Measurements from ENCODE around the gene TENT4A.

Gene TENT4A

DNA sequence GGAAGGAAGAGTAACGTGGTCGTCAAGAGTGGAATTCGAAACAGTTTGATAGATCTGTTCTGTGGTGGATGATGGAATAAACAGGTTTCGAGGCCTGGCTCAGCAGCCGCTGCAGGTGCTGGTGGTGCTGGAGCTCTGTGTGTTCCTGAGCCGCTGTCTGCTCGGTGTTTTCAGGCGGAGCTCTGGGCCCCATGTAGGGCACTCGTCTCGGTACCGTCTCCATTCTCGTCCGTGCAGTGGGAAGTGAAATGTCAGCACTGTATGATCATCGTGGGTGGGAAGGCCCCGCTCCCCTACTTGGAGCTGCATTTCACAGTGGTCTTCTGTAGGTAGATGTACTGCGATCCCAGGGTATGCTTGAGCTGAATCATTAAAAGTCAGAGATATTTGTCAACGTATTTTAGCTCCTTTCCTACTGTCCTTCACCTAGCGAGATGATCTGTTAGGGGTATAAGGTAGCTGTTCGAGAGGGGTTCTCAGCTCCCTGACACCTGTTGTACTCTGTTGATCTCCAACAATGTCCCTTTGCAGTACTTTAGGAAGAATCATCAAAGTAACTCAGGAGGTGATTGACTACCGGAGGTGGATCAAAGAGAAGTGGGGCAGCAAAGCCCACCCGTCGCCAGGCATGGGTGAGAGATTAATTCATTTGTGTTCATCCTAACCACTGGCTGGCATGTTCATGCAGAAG lies 35.9 kb downstream of the TENT4A start:
- in situ Hi-C loops (cut with MboI; ENCODE audit: low sequenced_read_pairs) = no loop called here

DNA sequence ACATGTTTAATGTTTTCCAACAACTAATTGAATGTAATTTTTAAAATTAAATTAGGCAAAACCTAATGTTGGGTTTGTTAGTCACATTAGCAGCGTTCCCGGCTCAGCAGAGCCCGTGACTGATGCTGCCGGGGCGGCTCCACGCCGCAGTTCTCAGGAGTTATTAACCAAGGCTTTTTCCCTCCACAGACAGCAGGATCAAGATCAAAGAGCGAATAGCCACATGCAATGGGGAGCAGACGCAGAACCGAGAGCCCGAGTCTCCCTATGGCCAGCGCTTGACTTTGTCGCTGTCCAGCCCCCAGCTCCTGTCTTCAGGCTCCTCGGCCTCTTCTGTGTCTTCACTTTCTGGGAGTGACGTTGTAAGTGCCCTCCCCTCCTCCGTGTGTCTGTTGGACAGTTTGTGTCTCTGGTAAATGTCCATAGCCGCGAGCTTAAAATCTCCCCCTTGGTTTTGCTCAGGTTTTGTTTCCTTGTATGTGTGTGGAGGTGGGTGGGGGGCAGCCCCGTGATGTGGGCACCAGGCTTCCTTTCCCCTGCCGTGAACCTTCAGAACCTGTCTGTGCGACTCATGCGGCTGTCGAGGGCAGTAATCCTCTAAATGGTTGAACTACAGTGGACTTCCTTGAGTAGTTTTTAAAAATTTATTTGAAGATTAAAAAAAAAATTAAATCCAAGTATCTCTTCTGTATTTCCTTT lies 37.1 kb downstream of the TENT4A start:
- in situ Hi-C loops (cut with MboI; ENCODE audit: low sequenced_read_pairs) = no loop called here

- in situ Hi-C loops (cut with MboI; ENCODE audit: low sequenced_read_pairs) = no loop called here
Observed at GRCh38 chr5:6750951-6751685, 37.9 kb downstream of the TENT4A start.

- in situ Hi-C loops (cut with MboI; ENCODE audit: low sequenced_read_pairs) = no loop called here
Observed at GRCh38 chr5:6752236-6752635, 39.0 kb downstream of the TENT4A start.

- in situ Hi-C loops (cut with MboI; ENCODE audit: low sequenced_read_pairs) = no loop called here
Observed at GRCh38 chr5:6752782-6753181, 39.5 kb downstream of the TENT4A start.

GRCh38 chr5:6753851-6754250 lies 40.6 kb downstream of the TENT4A start:
- in situ Hi-C loops (cut with MboI; ENCODE audit: low sequenced_read_pairs) = no loop called here

DNA sequence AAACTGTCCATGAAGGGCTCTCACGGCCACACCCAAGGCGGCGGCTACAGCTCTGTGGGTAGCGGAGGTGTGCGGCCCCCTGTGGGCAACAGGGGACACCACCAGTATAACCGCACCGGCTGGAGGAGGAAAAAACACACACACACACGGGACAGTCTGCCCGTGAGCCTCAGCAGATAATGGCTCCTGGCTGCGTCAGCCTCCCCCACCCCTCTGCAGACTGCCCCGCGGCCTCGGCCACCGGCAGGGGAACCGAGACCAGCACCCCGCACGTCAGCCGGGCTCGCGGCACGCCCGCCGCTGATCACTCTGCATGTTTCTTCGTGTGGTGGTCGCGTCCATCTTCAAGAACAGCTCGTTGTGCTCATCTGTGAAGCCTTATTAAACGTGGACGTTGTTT lies 41.5 kb downstream of the TENT4A start:
- in situ Hi-C loops (cut with MboI; ENCODE audit: low sequenced_read_pairs) = no loop called here

GRCh38 chr5:6755519-6755918 lies 42.3 kb downstream of the TENT4A start:
- in situ Hi-C loops (cut with MboI; ENCODE audit: low sequenced_read_pairs) = no loop called here

DNA sequence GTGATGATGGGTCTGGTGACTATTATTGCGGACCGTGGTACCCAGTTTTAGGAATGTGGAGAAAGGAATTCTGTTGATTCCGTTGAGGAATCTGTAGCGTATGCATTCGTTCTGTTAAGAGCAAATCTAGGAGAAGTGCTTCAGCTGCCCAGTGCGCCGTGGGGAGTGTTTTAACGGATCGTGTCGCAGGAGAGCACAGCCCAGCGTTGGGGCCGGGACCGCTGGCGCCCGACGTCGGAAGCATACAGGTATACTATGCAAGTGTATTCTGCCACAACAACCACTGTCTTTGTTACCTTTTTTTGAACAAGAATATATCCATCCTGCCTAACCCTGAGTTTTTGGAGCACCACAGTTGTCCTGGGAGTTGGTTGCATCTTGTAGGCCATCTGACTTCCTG lies 42.7 kb downstream of the TENT4A start:
- in situ Hi-C loops (cut with MboI; ENCODE audit: low sequenced_read_pairs) = no loop called here

GRCh38 chr5:6757414-6757969 lies 44.3 kb downstream of the TENT4A start:
- in situ Hi-C loops (cut with MboI; ENCODE audit: low sequenced_read_pairs) = no loop called here

DNA sequence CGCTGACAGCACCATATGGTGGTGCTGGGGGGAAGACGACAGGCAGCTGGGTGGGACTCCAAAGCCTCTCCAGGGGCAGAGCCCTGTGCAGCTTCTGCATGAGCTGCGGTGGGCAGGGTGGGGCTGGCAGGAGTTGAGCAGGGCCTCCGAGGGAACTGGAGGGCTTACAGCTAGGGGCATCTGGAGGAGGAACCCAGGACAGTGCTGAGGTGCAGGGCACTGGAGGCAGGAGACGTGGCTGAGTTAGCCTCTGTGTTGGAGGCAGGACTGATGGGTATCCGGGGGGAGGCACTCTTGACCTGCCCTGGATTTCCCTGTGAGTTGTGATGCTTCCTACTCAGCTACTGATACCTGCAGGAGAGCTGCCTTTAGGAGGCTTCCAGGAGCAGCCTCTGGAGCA lies 45.0 kb downstream of the TENT4A start:
- in situ Hi-C loops (cut with MboI; ENCODE audit: low sequenced_read_pairs) = no loop called here

GRCh38 chr5:6758706-6759105 lies 45.5 kb downstream of the TENT4A start:
- in situ Hi-C loops (cut with MboI; ENCODE audit: low sequenced_read_pairs) = no loop called here

- in situ Hi-C loops (cut with MboI; ENCODE audit: low sequenced_read_pairs) = no loop called here
Observed at GRCh38 chr5:6759401-6759800, 46.2 kb downstream of the TENT4A start.

GRCh38 chr5:6759983-6760382 lies 46.8 kb downstream of the TENT4A start:
- in situ Hi-C loops (cut with MboI; ENCODE audit: low sequenced_read_pairs) = no loop called here

DNA sequence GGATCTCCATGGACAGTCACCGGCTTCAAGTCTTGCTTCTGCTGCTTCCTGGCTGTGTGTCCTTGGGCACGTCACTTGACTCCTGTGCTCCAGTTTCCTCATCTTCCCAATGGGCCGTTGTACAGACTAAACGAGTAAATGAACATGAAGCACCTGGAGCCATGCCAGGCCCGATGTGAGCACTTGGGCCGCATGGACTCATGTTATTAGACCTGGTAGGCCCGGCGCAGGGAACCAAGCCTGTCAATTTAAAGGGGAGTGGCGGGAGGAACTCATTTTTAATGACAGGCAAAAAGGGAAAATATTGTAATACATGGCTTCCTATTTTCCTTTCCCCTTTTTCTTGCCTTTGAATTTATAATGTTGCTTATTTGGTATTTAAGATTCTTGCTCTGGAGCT lies 47.5 kb downstream of the TENT4A start:
- in situ Hi-C loops (cut with MboI; ENCODE audit: low sequenced_read_pairs) = no loop called here

- in situ Hi-C loops (cut with MboI; ENCODE audit: low sequenced_read_pairs) = no loop called here
Observed at GRCh38 chr5:6761333-6761732, 48.1 kb downstream of the TENT4A start.

- in situ Hi-C loops (cut with MboI; ENCODE audit: low sequenced_read_pairs) = no loop called here
Observed at GRCh38 chr5:6762116-6762515, 48.9 kb downstream of the TENT4A start.

DNA sequence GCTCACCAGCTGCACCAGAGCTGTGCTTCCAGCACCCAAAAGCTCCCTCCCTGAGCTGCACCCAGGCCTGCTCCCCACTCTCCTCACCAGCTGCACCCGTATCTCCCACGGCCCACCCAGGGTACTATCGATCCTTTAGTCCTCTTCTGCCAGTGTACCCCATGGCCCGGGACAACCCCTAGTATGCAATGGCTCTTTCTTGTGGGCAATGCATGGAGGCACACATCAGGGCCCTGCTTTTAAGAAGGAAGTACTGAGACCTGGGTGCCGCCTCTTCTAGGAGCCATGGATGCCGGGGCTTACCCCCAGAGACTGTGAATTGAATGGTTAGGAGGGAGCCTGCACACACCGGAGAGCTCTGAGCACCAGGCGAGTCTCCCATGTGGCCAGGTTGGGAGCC lies 49.5 kb downstream of the TENT4A start:
- in situ Hi-C loops (cut with MboI; ENCODE audit: low sequenced_read_pairs) = no loop called here

- in situ Hi-C loops (cut with MboI; ENCODE audit: low sequenced_read_pairs) = no loop called here
Observed at GRCh38 chr5:6763191-6763590, 50.0 kb downstream of the TENT4A start.

- in situ Hi-C loops (cut with MboI; ENCODE audit: low sequenced_read_pairs) = no loop called here
Observed at GRCh38 chr5:6765612-6766525, 52.6 kb downstream of the TENT4A start.

Data from HL-60/S4 (cell line).